ENCODE measurements around the gene WNT6.
A peak's percentile ranks its signal among the peaks of the same experiment; 100 is the strongest.

The WNT6 gene

GRCh38 chr2:218857371-218858137 lies 2.1 kb upstream of the WNT6 start:
- DNase-seq (ENCODE audit: low read depth in 3 of 3), result no peak

DNA sequence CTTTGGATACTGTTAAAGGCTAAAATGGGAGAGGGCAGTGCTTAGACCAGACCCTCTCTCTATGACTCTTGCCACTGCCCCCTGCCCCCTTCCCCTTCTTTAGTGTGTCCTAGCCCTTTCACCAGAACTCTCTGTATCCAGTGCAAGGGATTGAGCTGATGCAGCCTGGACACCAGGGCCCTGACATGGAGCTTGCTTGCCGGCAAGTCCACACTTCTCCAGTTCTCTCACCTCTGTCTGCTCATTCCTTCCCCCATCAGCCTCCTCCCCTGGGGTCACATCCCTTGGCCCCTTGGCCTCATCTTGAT lies 1.5 kb upstream of the WNT6 start:
- DNase-seq (ENCODE audit: low read depth in 3 of 3), result no peak

DNA sequence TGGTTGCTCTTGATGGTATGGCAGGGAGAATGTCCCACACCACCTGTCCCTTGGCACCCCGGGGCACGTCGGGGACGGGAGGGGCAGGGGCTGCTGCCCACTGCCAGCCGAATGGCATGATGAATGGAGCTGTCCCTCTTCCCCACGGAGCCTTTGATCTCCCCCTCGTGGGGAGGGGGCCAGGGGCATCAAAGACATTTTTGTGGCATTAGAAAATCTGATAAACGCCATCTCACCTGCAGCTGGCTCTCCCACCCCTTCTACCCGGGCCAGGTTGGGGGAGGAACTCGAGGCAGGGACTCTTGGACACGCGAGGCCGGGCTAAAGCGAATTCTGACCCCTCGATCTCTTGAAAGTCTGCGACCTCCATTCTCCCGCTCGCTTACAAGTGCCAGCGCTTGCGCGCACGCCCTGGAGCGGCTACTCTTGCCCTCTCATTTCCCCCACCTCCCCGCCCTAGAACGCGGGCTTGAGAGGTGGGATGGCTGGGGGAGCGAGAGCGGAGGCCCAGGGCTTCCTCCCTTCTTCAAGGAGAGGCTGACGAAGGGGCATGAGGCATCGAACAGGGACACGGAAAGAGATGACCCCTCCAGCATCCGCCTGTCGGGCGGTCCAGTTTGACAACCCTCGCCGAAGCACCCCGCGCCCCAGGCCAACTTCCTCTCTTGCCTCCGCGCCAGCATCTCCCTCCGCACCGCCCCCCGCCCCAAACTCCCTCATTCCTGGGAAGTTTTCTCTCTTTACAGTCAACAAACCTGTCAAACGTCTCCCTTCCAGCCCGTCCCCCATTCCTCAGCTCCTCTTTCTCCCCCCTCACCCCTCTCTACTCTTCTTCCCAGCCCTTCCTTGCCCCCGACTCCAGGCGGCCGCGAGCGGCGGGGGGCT lies 692 bp upstream of the WNT6 start:
- no peak for DNase-seq (ENCODE audit: low read depth in 3 of 3)

GRCh38 chr2:218859988-218860831 lies 605 bp downstream of the WNT6 start:
- DNase-seq (ENCODE audit: low read depth in 3 of 3), result no peak

DNA sequence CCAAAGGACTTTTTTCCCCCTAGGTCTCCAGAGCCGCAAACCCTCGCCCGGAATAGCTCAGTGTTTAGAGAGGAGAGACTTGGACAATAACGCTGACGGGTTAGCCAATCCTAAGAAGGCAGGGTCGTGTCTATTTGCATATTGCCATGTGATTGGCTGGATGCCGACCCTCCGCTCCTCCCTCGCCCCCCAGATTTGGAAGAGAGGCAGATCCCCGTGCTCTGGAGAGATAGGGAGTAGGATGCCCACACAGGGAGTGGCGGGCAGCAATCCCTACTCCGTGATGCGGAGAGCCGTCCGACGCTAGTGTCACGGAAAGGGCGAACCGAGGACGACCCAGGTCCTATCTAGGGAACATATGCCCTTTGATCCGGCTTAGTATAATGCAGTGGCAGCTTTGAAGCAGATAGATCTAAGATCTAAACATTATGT lies 1.4 kb downstream of the WNT6 start:
- no peak for DNase-seq (ENCODE audit: low read depth in 3 of 3)

DNA sequence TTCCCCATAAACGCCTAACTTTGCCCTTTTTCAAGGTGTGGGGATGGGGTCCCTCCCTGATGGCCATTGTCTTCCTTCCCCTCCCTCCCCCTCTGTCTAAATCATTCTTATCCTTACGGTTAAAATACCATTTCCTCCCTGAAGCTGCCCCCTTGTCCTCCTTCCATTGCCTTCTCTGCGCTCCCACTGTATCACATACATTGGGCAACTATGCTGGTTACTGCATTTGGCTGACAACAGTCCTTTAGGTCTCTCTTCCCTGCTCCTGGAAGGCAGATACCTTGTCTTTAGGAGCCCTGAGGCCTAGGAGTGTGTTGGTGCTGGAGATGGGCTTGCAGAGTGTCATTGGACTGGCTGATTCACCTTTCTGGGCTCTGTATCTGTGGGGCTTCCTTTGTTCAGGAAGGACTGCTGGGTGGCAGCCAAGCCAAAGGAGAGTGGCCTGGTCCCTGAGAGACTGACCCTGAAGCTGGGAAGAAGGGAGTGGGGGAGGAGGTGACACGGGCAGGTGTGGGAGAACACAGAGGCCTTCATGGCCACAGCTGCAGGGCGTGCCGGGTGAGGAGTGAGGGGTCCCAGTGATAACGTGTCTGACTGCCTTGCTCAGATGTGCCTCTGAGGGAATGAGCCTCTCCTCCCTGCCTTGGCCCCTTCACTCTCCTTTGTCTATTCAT lies 2.2 kb downstream of the WNT6 start:
- DNase-seq (ENCODE audit: low read depth in 3 of 3), result no peak

GRCh38 chr2:218863021-218863520 lies 3.5 kb downstream of the WNT6 start:
- no peak for DNase-seq (ENCODE audit: low read depth in 3 of 3)

- no peak for DNase-seq (ENCODE audit: low read depth in 3 of 3)
These were observed 5.8 kb downstream of the WNT6 start for GRCh38 chr2:218865396-218865795.

GRCh38 chr2:218865999-218866398 lies 6.4 kb downstream of the WNT6 start:
- DNase-seq (ENCODE audit: low read depth in 3 of 3), result no peak

- no peak for DNase-seq (ENCODE audit: low read depth in 3 of 3)
These were observed 8.3 kb downstream of the WNT6 start for GRCh38 chr2:218867900-218868299.

- DNase-seq (ENCODE audit: low read depth in 3 of 3), result no peak
These were observed 9.5 kb downstream of the WNT6 start for GRCh38 chr2:218869064-218869463.

DNA sequence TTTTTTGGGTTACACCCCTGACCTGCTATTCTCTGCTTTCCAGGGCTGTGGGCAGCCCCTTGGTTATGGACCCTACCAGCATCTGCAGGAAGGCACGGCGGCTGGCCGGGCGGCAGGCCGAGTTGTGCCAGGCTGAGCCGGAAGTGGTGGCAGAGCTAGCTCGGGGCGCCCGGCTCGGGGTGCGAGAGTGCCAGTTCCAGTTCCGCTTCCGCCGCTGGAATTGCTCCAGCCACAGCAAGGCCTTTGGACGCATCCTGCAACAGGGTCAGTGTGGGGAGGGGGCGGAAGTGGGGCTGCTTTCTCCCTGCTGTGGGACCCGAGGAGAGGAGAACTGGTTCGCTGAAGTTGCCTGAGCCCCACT lies 11.4 kb downstream of the WNT6 start:
- DNase-seq (ENCODE audit: low read depth in 3 of 3), result no peak

GRCh38 chr2:218871345-218872302 lies 12.0 kb downstream of the WNT6 start:
- DNase-seq (ENCODE audit: low read depth in 3 of 3), result no peak

GRCh38 chr2:218872645-218873358 lies 13.2 kb downstream of the WNT6 start:
- DNase-seq (ENCODE audit: low read depth in 3 of 3), result no peak

- no peak for DNase-seq (ENCODE audit: low read depth in 3 of 3)
These were observed 14.0 kb downstream of the WNT6 start for GRCh38 chr2:218873359-218874194.

GRCh38 chr2:218875692-218876246 lies 16.2 kb downstream of the WNT6 start:
- DNase-seq (ENCODE audit: low read depth in 3 of 3), result no peak

DNA sequence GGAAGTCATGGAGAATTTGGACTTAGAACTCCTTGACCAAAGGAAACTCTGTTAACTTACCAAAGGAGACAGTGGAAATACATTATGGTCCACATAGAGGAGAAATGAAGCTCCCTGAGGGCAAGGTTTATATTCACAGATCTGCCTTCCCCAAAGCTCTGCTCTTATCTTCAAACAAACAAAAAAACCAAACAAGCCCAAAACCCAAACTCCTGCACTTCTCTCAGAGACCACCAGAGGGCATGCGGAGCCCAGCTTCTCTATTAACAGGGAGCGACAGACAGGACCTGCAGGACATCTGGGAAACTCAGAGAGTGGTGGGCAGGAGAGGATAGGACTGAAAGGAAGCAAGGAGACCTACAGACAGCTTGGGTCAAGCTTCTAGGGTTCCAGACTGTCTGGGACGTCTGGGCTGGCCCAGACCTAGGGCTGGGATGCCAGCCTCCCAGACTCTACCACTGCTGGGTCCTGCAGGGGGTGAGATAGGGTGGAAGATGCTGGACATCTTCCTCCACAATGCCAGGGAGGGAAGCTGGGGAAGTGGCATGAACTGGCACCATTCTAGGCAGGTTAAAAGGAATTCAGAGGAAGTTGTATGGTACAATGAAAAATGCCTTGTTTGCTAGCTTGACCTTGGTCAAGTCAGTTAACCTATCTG lies 17.1 kb downstream of the WNT6 start:
- peak in 1 of 3 donors; percentile 58 for DNase-seq (ENCODE audit: low read depth in 3 of 3)

GRCh38 chr2:218877331-218877730 lies 17.7 kb downstream of the WNT6 start:
- no peak for DNase-seq (ENCODE audit: low read depth in 3 of 3)
